CD14-positive monocyte (primary cell): ENCODE measurements around the gene IL22. TPM values are rescaled to one million over a fixed set of nuclear protein-coding genes. Genes with fewer than 3 reads are reported as not detected.

ENCODE experiments used
- DNase-seq, 3 donors: peaks; one replicate each; pipeline ENCODE4 v3.0.0-alpha.2; 2011 to 2022
- H2AFZ ChIP-seq: 2 replicates; pipeline ENCODE4 v1.6.0; 2012; ENCODE audit warnings: mild to moderate bottlenecking, low read depth, low read length, inconsistent platforms; ENCODE audit not compliant: insufficient read depth, poor library complexity, severe bottlenecking
- H3K27ac ChIP-seq, 2 donors: 1 replicate in 1 of 2; 2 replicates in 1 of 2; pipeline ENCODE4 v1.5.1; 2012 to 2013; ENCODE audit warnings: low read length in 2 of 2, control low read depth in 1 of 2, inconsistent platforms in 1 of 2, low read depth in 1 of 2, mild to moderate bottlenecking in 1 of 2
- H3K27me3 ChIP-seq, 2 donors: one replicate each; pipeline versions ENCODE4 v1.6.0 to v1.6.1; 2011 to 2013; ENCODE audit warnings: low read length in 2 of 2; ENCODE audit not compliant: control insufficient read depth in 2 of 2, insufficient read depth in 2 of 2
- H3K36me3 ChIP-seq, 2 donors: replicated peaks in 1 of 2; 1 replicate in 1 of 2; 2 replicates in 1 of 2; pipeline versions ENCODE4 v1.5.1 to v1.6.1; 2012 to 2013; ENCODE audit warnings: low read length in 2 of 2, control low read depth in 1 of 2, inconsistent platforms in 1 of 2, mild to moderate bottlenecking in 1 of 2; ENCODE audit not compliant: insufficient read depth in 2 of 2, control insufficient read depth in 1 of 2
- H3K4me1 ChIP-seq, 2 donors: 1 replicate in 1 of 2; 2 replicates in 1 of 2; pipeline versions ENCODE4 v1.5.1 to v1.6.1; 2012 to 2013; ENCODE audit warnings: low read length in 2 of 2, control low read depth in 1 of 2, inconsistent platforms in 1 of 2, mild to moderate bottlenecking in 1 of 2, moderate library complexity in 1 of 2; ENCODE audit not compliant: insufficient read depth in 2 of 2, control insufficient read depth in 1 of 2
- H3K4me2 ChIP-seq: replicated peaks from 2 replicates; pipeline ENCODE3; 2012; ENCODE audit warnings: low read length, moderate library complexity, mild to moderate bottlenecking; ENCODE audit not compliant: poor library complexity, severe bottlenecking; ENCODE audit errors: extremely low read depth
- H3K4me3 ChIP-seq, 3 experiments: fragments of 200-600 bp in 1 of 3; sonication (generic) in 1 of 3; replicated peaks in 1 of 3; 1 replicate in 2 of 3; 2 replicates in 1 of 3; pipeline ENCODE4 v1.5.1; 2011 to 2013; ENCODE audit warnings: low read length in 3 of 3, mild to moderate bottlenecking in 3 of 3, control low read depth in 2 of 3, low read depth in 2 of 3, inconsistent platforms in 1 of 3, moderate library complexity in 1 of 3
- H3K79me2 ChIP-seq: 2 replicates; pipeline ENCODE4 v1.6.0; 2012; ENCODE audit warnings: mild to moderate bottlenecking, control low read depth, inconsistent platforms, low read length, moderate library complexity; ENCODE audit not compliant: insufficient read depth
- H3K9ac ChIP-seq: 2 replicates; pipeline ENCODE4 v1.6.0; 2017; ENCODE audit warnings: low read length, mild to moderate bottlenecking; ENCODE audit not compliant: insufficient read depth, poor library complexity, severe bottlenecking
- H3K9me3 ChIP-seq, 2 donors: replicated peaks in 1 of 2; 1 replicate in 1 of 2; 2 replicates in 1 of 2; pipeline versions ENCODE4 v1.5.1 to v1.6.1; 2012 to 2013; ENCODE audit warnings: low read length in 2 of 2, control low read depth in 1 of 2; ENCODE audit not compliant: control insufficient read depth in 1 of 2, insufficient read depth in 1 of 2
- H4K20me1 ChIP-seq: 2 replicates; pipeline ENCODE4 v1.6.0; 2012; ENCODE audit warnings: mild to moderate bottlenecking, low read length, control low read depth, moderate library complexity; ENCODE audit not compliant: insufficient read depth
- H3K27ac Mint-ChIP-seq, 7 donors: one replicate each; pipeline ENCODE4 v1.8.0; 2020; ENCODE audit warnings: mild to moderate bottlenecking in 7 of 7, mixed read lengths in 7 of 7, moderate library complexity in 6 of 7, inconsistent platforms in 2 of 7
- H3K27me3 Mint-ChIP-seq, 3 donors: one replicate each; pipeline ENCODE4 v1.8.0; 2021 to 2022; ENCODE audit warnings: low read depth in 3 of 3, mild to moderate bottlenecking in 3 of 3, mixed read lengths in 3 of 3, moderate library complexity in 3 of 3, inconsistent platforms in 1 of 3
- H3K36me3 Mint-ChIP-seq, 2 donors: one replicate each; pipeline ENCODE4 v1.8.0; 2020; ENCODE audit warnings: mixed read lengths in 2 of 2, inconsistent platforms in 1 of 2, mild to moderate bottlenecking in 1 of 2
- H3K4me1 Mint-ChIP-seq: one replicate; pipeline ENCODE4 v1.8.0; 2020; ENCODE audit warnings: mild to moderate bottlenecking, mixed read lengths
- H3K4me3 Mint-ChIP-seq, 2 donors: one replicate each; pipeline ENCODE4 v1.8.0; 2020; ENCODE audit warnings: mild to moderate bottlenecking in 2 of 2, mixed read lengths in 2 of 2, moderate library complexity in 1 of 2
- H3K9me3 Mint-ChIP-seq, 7 donors: one replicate each; pipeline ENCODE4 v1.8.0; 2020 to 2022; ENCODE audit warnings: mixed read lengths in 7 of 7, mild to moderate bottlenecking in 6 of 7, moderate library complexity in 6 of 7, inconsistent platforms in 2 of 7
- WGBS: methylation state at CpG from one replicate; pipeline ENCODE4 v1.1.5; 2013; ENCODE audit warnings: missing lambda C conversion rate; ENCODE audit not compliant: insufficient coverage; 5-methylcytosine and 5-hydroxymethylcytosine counted together
- intact Hi-C, 2 donors: fragments of 100-400 bp; cut with micrococcal nuclease; formaldehyde crosslinking; loops; one replicate each; pipeline versions ENCODE4 v1.15.0 to v1.15.1; 2023
- polyA plus RNA-seq, 3 donors: library from polyadenylated mRNA; depleted of rRNA in 1 of 3; unstranded in 2 of 3; stranded (reverse) in 1 of 3; fragments of 300-500 nt in 2 of 3; fragments of >200 nt in 1 of 3; fragmentation: Illumina TruSeq in 2 of 3; gene quantifications; 1 replicate in 2 of 3; 2 replicates in 1 of 3; pipeline ENCODE4 v1.2.3, GENCODE V29; 2012 to 2021
- TF ChIP-seq, protein P1 (sequence below): fragments of 200-600 bp; IDR thresholded peaks from one replicate; pipeline ENCODE4 v1.8.0; 2022; ENCODE audit warnings: antibody characterized with exemption, mild to moderate bottlenecking

The IL22 gene
- polyA plus RNA-seq, 3 donors, result not detected

DNA sequence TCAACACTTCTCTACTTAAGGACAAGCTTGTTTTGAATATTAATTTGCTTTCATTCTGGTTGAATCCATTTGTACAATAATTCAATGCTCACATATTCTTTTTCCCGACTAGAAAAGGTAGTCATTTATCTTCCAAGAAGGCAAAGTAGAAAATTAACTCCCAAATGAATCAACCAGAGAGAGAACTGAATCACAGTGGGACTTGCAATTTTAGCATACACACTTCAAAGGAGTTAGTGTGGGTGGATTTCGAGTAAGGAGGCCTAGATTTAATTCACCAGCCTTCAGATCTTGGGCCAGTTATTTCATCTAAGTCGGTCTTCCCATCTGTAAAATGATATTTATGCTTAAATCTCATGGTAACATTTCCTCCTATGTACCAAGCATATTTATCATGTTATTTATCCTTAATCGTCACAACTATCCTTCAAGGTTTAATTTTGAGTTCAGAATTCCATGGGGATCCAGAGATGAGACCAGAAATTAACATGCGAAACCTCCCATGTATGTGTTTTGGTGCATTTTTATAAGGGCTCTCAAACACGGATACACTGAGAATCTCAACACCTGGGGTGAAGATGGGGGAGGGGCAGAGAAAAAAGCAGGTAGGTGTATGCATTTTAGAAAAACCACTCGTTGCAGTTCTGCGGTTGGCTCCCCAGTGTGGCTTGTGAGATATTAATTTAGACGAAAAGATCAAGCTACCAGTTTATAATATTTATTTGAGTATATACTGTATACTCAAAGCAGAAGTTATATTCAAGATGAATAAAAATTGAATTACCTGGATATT lies 38.9 kb upstream of the IL22 start:
- WGBS, result 100% methylated on average over 2 of the region's 9 CpGs
- DNase-seq, result no peak
- intact Hi-C loops, result no loop called here
- Histone ChIP-seq H3K27ac (no peak overlapping the region), H3K27me3 (no peaks in the 10 kb centered on the region), H3K9me3 (no peaks in the 10 kb centered on the region), H3K4me3 (no peak overlapping the region), H3K9ac (no peak overlapping the region), H3K4me2 (no peak overlapping the region), H3K36me3 (peaks cover 22 to 41% of the 10 kb centered on the region in 2 donors), H3K79me2 (no peaks in the 10 kb centered on the region), H4K20me1 (no peaks in the 10 kb centered on the region), H3K4me1 (no peaks in the 10 kb centered on the region), H2AFZ (no peak overlapping the region)
- H3K4me1 Mint-ChIP-seq, result no peaks in the 10 kb centered on the region
- no peaks in the 10 kb centered on the region for H3K27me3 Mint-ChIP-seq
- H3K36me3 Mint-ChIP-seq, result peaks cover 20 to 26% of the 10 kb centered on the region in 2 donors
- no peak overlapping the region for H3K27ac Mint-ChIP-seq
- H3K9me3 Mint-ChIP-seq, result peaks cover 0 to 3% (median 0%) of the 10 kb centered on the region in 7 donors
- TF ChIP-seq, protein P1, sequence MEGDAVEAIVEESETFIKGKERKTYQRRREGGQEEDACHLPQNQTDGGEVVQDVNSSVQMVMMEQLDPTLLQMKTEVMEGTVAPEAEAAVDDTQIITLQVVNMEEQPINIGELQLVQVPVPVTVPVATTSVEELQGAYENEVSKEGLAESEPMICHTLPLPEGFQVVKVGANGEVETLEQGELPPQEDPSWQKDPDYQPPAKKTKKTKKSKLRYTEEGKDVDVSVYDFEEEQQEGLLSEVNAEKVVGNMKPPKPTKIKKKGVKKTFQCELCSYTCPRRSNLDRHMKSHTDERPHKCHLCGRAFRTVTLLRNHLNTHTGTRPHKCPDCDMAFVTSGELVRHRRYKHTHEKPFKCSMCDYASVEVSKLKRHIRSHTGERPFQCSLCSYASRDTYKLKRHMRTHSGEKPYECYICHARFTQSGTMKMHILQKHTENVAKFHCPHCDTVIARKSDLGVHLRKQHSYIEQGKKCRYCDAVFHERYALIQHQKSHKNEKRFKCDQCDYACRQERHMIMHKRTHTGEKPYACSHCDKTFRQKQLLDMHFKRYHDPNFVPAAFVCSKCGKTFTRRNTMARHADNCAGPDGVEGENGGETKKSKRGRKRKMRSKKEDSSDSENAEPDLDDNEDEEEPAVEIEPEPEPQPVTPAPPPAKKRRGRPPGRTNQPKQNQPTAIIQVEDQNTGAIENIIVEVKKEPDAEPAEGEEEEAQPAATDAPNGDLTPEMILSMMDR, result no peak
- no peak overlapping the region for H3K4me3 Mint-ChIP-seq

DNA sequence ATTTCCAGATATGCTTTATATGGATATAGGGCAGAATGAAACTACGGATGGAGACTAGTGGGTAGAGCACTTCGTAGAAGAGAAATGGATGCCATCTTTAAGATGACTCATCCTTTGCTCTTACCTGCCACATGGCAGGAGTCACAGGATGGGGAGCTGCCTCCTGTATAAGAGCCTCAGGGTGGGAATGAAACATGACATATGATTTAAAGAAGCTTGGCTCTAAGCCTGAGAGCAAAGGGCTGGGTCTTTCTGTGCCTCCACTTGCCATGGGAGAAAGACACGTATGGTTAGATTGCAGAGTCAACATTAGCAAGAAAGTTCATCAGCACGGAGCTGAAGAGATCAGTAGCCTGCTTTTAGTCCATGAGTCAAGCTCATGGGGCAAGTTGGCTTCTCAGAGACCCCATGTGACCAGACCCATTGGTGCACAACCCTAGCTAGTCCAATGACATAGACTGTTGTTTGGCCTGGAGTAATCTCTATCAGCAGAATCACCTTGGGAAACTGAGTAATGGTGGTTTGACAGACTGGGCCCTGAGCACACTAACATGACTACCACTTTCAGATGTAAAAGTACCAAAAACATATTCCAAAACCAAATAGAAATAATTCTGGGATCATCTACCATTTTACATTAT lies 38.1 kb upstream of the IL22 start:
- peaks cover 19 to 34% of the 10 kb centered on the region in 2 donors for H3K36me3 ChIP-seq
- no peaks in the 10 kb centered on the region for H3K27me3 ChIP-seq
- Mint-ChIP-seq H3K36me3 (peaks cover 17 to 21% of the 10 kb centered on the region in 2 donors), H3K9me3 (peaks cover 0 to 3% (median 0%) of the 10 kb centered on the region in 7 donors), H3K4me1 (no peaks in the 10 kb centered on the region), H3K4me3 (no peak overlapping the region), H3K27ac (no peak overlapping the region), H3K27me3 (no peaks in the 10 kb centered on the region)
- no peaks in the 10 kb centered on the region for H3K79me2 ChIP-seq
- no peak overlapping the region for H3K4me3 ChIP-seq
- intact Hi-C loops, result no loop called here
- DNase-seq, result no peak
- no peaks in the 10 kb centered on the region for H3K9me3 ChIP-seq
- H3K4me1 ChIP-seq, result no peaks in the 10 kb centered on the region
- no peak overlapping the region for H3K9ac ChIP-seq
- 95% methylated on average over 2 of the region's 4 CpGs for WGBS
- H4K20me1 ChIP-seq, result no peaks in the 10 kb centered on the region
- H3K4me2 ChIP-seq, result no peak overlapping the region
- TF ChIP-seq, protein P1, result no peak
- no peak overlapping the region for H2AFZ ChIP-seq
- no peak overlapping the region for H3K27ac ChIP-seq
